B cell (primary cell): Measurements from ENCODE around the gene ZNF821. TPM values are rescaled to one million over a fixed set of nuclear protein-coding genes. Genes with fewer than 3 reads are reported as not detected.

Experiments used
- ATAC-seq: fragments of 200-7000 bp; cut with Tn5 transposase; one replicate; pipeline ENCODE4 v1.10.0; 2021; ENCODE audit warnings: low read depth, mild to moderate bottlenecking, moderate number of reproducible peaks, moderate library complexity
- CTCF ChIA-PET: fragments of 350-600 bp; sonication (Branson Sonifier 250); formaldehyde crosslinking; loops from one replicate; lab custom pipeline; 2021; ENCODE audit warnings: antibody characterized with exemption, inconsistent platforms; lab: Charles Lee
- POLR2A ChIA-PET: fragments of 350-600 bp; sonication (Branson Sonifier 250); formaldehyde crosslinking; loops from one replicate; lab custom pipeline; 2021; ENCODE audit warnings: antibody characterized with exemption; lab: Charles Lee
- DNase-seq: peaks from one replicate; pipeline ENCODE4 v3.0.0; 2013
- H2AFZ ChIP-seq: 2 replicates; pipeline ENCODE4 v1.6.1; 2012; ENCODE audit warnings: mild to moderate bottlenecking, low read depth, low read length; ENCODE audit not compliant: insufficient read depth, poor library complexity, severe bottlenecking
- H3K27ac ChIP-seq, 2 donors: 1 replicate in 1 of 2; 2 replicates in 1 of 2; pipeline ENCODE4 v1.5.1; 2012 to 2013; ENCODE audit warnings: low read length in 2 of 2, mild to moderate bottlenecking in 2 of 2, moderate library complexity in 1 of 2
- H3K27me3 ChIP-seq, 4 experiments: fragments of 200-600 bp in 1 of 4; sonication (generic) in 1 of 4; replicated peaks in 1 of 4; 1 replicate in 2 of 4; 2 replicates in 2 of 4; pipeline versions ENCODE4 v1.6.1 to v1.7.0; 2013 to 2016; ENCODE audit warnings: low read length in 3 of 4, mild to moderate bottlenecking in 2 of 4, mixed read lengths in 1 of 4, moderate library complexity in 1 of 4; ENCODE audit not compliant: insufficient read depth in 4 of 4, control insufficient read depth in 3 of 4; ENCODE audit errors: control extremely low read depth in 1 of 4
- H3K36me3 ChIP-seq, 2 experiments: replicated peaks in 1 of 2; 1 replicate in 1 of 2; 2 replicates in 1 of 2; pipeline versions ENCODE4 v1.6.1 to v1.7.1; 2013; ENCODE audit warnings: low read length in 1 of 2; ENCODE audit not compliant: insufficient read depth in 2 of 2, control insufficient read depth in 1 of 2; ENCODE audit errors: control extremely low read depth in 1 of 2, extremely low read depth in 1 of 2
- H3K4me1 ChIP-seq, 2 donors: fragments of 200-600 bp in 1 of 2; sonication (generic) in 1 of 2; 1 replicate in 1 of 2; 2 replicates in 1 of 2; pipeline versions ENCODE4 v1.5.1 to v1.6.1; 2013 to 2017; ENCODE audit warnings: low read length in 2 of 2; ENCODE audit not compliant: control insufficient read depth in 2 of 2, insufficient read depth in 2 of 2
- H3K4me2 ChIP-seq: replicated peaks from 2 replicates; pipeline ENCODE3; 2012; ENCODE audit warnings: mild to moderate bottlenecking, low read depth, low read length; ENCODE audit not compliant: poor library complexity, severe bottlenecking
- H3K4me3 ChIP-seq, 5 experiments: fragments of 200-600 bp in 1 of 5; sonication (generic) in 1 of 5; 1 replicate in 3 of 5; 2 replicates in 2 of 5; pipeline versions ENCODE4 v1.5.1 to v1.7.0; 2011 to 2016; ENCODE audit warnings: low read length in 4 of 5, mild to moderate bottlenecking in 4 of 5, low read depth in 2 of 5, control low read depth in 1 of 5, moderate library complexity in 1 of 5; ENCODE audit not compliant: insufficient read depth in 1 of 5; ENCODE audit errors: control extremely low read depth in 1 of 5, extremely low read depth in 1 of 5
- H3K79me2 ChIP-seq: fragments of 200-600 bp; sonication (generic); one replicate; pipeline ENCODE4 v1.6.0; 2016; ENCODE audit warnings: low read length; ENCODE audit not compliant: control insufficient read depth, insufficient read depth
- H3K9ac ChIP-seq: fragments of 200-600 bp; sonication (generic); 2 replicates; pipeline ENCODE4 v1.6.1; 2017; ENCODE audit warnings: mild to moderate bottlenecking, low read length, moderate library complexity
- H3K9me3 ChIP-seq, 3 donors: one replicate each; pipeline versions ENCODE4 v1.6.1 to v1.7.1; 2013; ENCODE audit warnings: low read length in 2 of 3; ENCODE audit not compliant: control insufficient read depth in 2 of 3, insufficient read depth in 1 of 3; ENCODE audit errors: control extremely low read depth in 1 of 3
- H4K20me1 ChIP-seq: 2 replicates; pipeline ENCODE4 v1.6.0; 2012; ENCODE audit warnings: mild to moderate bottlenecking, low read length; ENCODE audit not compliant: insufficient read depth, control insufficient read depth, poor library complexity, severe bottlenecking
- H3K27ac Mint-ChIP-seq: one replicate; pipeline ENCODE4 v1.8.0; 2021; ENCODE audit warnings: mixed read lengths
- H3K27me3 Mint-ChIP-seq: one replicate; pipeline ENCODE4 v1.8.0; 2021; ENCODE audit warnings: mixed read lengths
- H3K4me1 Mint-ChIP-seq: one replicate; pipeline ENCODE4 v1.8.0; 2021; ENCODE audit warnings: mixed read lengths
- H3K4me3 Mint-ChIP-seq: one replicate; pipeline ENCODE4 v1.8.0; 2021; ENCODE audit warnings: mixed read lengths
- H3K9me3 Mint-ChIP-seq: one replicate; pipeline ENCODE4 v1.8.0; 2022; ENCODE audit warnings: mixed read lengths; ENCODE audit not compliant: insufficient read depth
- CTCF ChIP-seq: fragments of 200-600 bp; IDR thresholded peaks from one replicate; pipeline ENCODE4 v1.8.0; 2022; ENCODE audit warnings: antibody characterized with exemption, mild to moderate bottlenecking
- EZH2 ChIP-seq: IDR thresholded peaks from 2 replicates; pipeline ENCODE4 v1.6.1; 2012; ENCODE audit warnings: borderline replicate concordance, low read depth, mild to moderate bottlenecking, moderate library complexity, low read length; ENCODE audit not compliant: insufficient read depth, poor library complexity, severe bottlenecking
- WGBS: methylation state at CpG from one replicate; pipeline ENCODE4 v1.1.5; 2013; ENCODE audit warnings: missing lambda C conversion rate; ENCODE audit not compliant: insufficient coverage; 5-methylcytosine and 5-hydroxymethylcytosine counted together
- intact Hi-C: fragments of 100-400 bp; cut with micrococcal nuclease; formaldehyde crosslinking; loops from one replicate; pipeline ENCODE4 v1.10.0; 2022
- polyA plus RNA-seq: library from polyadenylated mRNA; depleted of rRNA; stranded (reverse); fragments of >200 nt; gene quantifications from 2 replicates; pipeline ENCODE4 v1.2.3, GENCODE V29; 2012
- total RNA-seq, 2 donors: library from RNA; stranded (reverse); fragments of 120-200 nt in 1 of 2; gene quantifications; 1 replicate in 1 of 2; 2 replicates in 1 of 2; pipeline versions ENCODE4 v1.2.3 to v1.2.4, GENCODE V29; 2013 to 2022

ZNF821 gene
- total and polyA plus RNA-seq, 2 donors (not counting 1 experiment from before 2014, with no cell fraction given) = 35.6 to 35.8 TPM

- intact Hi-C loops = no loop called here
- Histone ChIP-seq H2AFZ (no peak overlapping the region), H4K20me1 (peaks cover 6% of the 10 kb centered on the region), H3K4me3 (no peak overlapping the region), H3K36me3 (peaks cover 0 to 45% of the 10 kb centered on the region in 2 experiments), H3K4me1 (peaks cover 22 to 28% of the 10 kb centered on the region in 2 donors), H3K27me3 (no peaks in the 10 kb centered on the region), H3K4me2 (peak overlapping the region; percentile 50), H3K9ac (peak overlapping the region; percentile 10), H3K9me3 (no peaks in the 10 kb centered on the region), H3K27ac (peak overlapping the region; percentile 79 to 81), H3K79me2 (peaks cover 66% of the 10 kb centered on the region)
- ATAC-seq (peak; percentile 74), DNase-seq (peak; percentile 78)
- H3K27ac Mint-ChIP-seq = peak overlapping the region; percentile 90
- ChIA-PET CTCF (interaction anchor here (1.4 to 1.5 kb wide), 2 partner anchors 31 to 44 kb away, joined by 3 to 4 read pairs; partner anchors contain the start of genes AP1G1 and ZNF821), POLR2A (interaction anchor here (0.5 to 3.2 kb wide), 3 partner anchors 39 to 1272 kb away, joined by 3 to 8 read pairs (median 4); partner anchors contain the start of gene AP1G1)
- no peak for TF ChIP-seq EZH2
- TF ChIP-seq CTCF = no peak
- H3K27me3 Mint-ChIP-seq = no peaks in the 10 kb centered on the region
- 75% methylated on average over 2 of the region's 4 CpGs for WGBS
- peaks cover 57% of the 10 kb centered on the region for H3K4me1 Mint-ChIP-seq
- H3K4me3 Mint-ChIP-seq = peak overlapping the region; percentile 65
- H3K9me3 Mint-ChIP-seq = no peaks in the 10 kb centered on the region
Measured at GRCh38 chr16:71853413-71853812, 30.6 kb downstream of the ZNF821 start.

- peaks cover 6% of the 10 kb centered on the region for H4K20me1 ChIP-seq
- 100% methylated on average over 4 of the region's 4 CpGs for WGBS
- no peak overlapping the region for H3K4me3 Mint-ChIP-seq
Measured at GRCh38 chr16:71852561-71852960, 31.4 kb downstream of the ZNF821 start.

More at GRCh38 chr16:71852561-71852960, 31.4 kb downstream of the ZNF821 start:
- Histone ChIP-seq H3K4me3 (no peak overlapping the region), H3K36me3 (peaks cover 0 to 49% of the 10 kb centered on the region in 2 experiments), H3K79me2 (peaks cover 74% of the 10 kb centered on the region), H3K4me1 (peaks cover 22 to 28% of the 10 kb centered on the region in 2 donors), H3K27me3 (no peaks in the 10 kb centered on the region), H3K27ac (peak overlapping the region; percentile 79 to 81), H3K9me3 (no peaks in the 10 kb centered on the region), H3K9ac (no peak overlapping the region), H2AFZ (no peak overlapping the region), H3K4me2 (peak overlapping the region; percentile 50)
- ChIA-PET POLR2A (interaction anchor here (3.2 kb wide), 1 partner anchor 44 kb away, joined by 8 read pairs; the partner anchor contains the start of gene AP1G1), CTCF (interaction anchor here (0.7 to 1.5 kb wide), 4 partner anchors 22 to 43 kb away, joined by 3 to 4 read pairs (median 3); partner anchors contain the start of genes AP1G1 and ZNF821)
- Mint-ChIP-seq H3K27ac (peak overlapping the region; percentile 90), H3K4me1 (peaks cover 62% of the 10 kb centered on the region), H3K27me3 (no peaks in the 10 kb centered on the region), H3K9me3 (no peaks in the 10 kb centered on the region)
- intact Hi-C loops = no loop called here
- TF ChIP-seq CTCF (no peak), EZH2 (no peak)
- DNase-seq (no peak), ATAC-seq (no peak)
